Measurements from ENCODE around the gene FXYD2.
"Not testable (repeated sequence)": the region's sequence is repeated elsewhere in the genome, so short reads cannot be mapped to it uniquely, and the experiment has no call there.

The FXYD2 gene

GRCh38 chr11:117819096-117820040 lies 5.2 kb downstream of the FXYD2 start:
- no peak for DNase-seq

DNA sequence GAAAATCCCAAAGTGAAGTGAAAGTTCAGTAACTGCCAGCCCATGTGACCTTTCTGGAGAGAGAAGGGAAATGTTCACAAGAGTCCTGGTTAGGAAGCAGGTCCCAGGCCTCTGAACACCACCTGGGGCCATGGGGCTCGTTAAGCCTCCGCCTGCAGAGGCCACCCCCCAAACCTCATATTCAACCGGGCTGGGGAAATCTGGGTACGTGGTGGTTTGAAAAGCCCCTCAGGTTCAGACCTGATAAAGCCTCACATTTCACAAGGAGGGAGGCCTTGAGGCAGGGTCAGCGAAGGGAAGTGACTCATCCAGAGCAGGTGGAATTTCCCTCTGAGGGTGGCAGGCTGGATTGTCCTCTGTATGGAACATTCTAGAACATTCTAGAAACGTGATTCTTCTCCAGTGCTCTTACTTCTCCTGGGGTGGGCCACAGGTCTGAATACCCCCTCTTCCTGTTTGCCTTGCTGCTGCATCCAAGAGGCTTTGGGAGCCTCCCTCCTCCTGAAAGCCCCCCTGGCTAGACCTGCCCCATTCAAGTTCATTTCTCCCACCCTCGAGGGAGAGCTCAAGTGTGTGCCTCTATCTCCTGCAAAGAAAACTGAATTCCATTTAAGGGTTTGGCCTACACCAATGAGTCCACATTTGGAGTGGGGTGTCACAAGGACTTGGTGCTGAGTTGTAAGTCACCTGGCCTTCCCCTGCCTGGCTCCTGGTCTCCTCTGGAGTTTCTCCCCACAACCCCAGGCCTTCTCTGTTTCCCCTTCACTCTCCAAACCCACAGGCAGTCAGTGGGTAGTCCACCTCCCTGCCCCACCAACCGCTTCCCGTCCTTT lies 6.3 kb downstream of the FXYD2 start:
- DNase-seq, result peak in 3 of 5 donors; percentile 25 to 47 (median 37)

- DNase-seq, result peak; percentile 61 to 81 (median 73)
Observed at GRCh38 chr11:117817368-117818040, 7.0 kb downstream of the FXYD2 start.

DNA sequence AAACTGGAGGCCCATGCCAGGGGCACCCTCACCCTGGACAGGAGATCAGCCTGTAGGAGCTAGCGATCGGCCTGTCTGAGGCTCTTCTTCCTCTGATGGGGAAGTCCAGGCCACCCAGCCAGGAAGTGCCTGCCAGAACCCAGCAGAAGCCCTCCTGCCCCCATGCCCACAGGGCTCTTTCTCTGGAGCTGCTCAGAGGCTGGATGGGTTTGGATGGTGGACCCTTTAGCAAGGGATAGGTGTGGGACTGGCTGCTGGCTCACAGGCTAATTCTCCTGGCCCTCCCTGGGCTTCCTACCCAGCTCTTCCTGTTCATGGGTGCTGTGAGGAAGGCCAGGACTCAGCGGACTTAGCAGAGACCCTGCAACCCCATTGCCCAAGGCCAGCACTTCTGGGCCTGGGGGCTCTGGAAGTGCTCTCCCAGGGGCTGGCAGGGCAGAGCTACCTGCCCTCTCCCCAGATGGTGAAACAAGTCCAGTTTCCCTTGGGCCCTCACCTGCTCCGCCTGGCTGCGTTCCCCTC lies 7.6 kb downstream of the FXYD2 start:
- no peak for DNase-seq

DNA sequence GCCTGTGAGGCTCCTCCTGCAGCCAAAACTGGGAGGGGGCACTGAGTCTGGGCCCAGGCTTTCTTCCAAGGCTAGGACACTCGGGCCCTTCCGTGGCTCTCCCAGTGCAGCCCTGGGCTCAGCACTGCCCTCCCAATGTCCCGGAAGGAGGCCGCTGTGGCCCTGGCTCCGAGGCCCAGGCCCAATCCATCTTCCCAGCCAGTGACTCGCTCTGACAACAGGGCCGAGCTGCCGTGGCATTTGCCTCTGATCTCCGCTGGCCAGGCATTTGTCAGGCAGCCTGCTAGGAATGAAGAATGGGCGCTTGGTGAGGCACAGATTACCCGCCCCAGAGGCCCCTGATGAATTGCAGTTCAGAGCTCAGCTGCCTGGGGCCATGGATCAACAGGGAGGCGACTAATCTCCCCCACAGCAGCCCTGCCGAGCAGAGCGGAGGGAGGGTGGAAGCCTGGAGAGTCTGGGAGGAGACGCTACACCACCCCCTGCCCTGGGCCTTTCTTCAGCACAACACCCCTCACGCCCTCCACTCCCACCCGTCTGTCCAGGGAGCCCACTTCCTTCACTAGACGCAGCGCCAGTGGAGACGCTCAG lies 8.3 kb downstream of the FXYD2 start:
- no peak for DNase-seq

DNA sequence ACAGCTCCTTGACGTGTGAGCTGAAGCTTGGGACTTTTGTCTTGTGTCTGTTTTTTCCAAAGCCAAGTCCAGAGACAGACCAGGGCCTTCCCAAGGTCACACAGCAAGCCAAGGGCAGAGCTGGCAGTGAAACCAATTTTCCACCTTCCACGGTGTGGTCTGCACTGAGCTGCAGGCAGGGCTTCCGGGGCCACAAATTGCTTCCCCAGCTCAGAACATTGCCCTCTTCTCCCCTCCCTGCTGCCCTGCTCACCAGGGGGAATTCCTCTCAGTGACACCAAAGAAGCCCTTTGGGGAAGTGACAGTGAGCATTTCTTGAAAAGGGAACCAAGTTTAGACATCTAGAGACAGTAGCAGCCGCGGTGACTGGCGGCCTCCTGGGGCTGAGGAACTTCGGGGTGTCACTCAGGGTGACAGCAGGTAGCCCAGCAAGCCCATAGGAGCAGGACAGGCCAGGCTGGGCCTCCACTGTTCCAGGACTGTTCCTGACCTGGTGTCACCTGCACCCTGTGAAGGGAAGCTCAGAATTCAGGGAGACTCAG lies 9.2 kb downstream of the FXYD2 start:
- DNase-seq, result peak; percentile 44 to 83 (median 67)

DNA sequence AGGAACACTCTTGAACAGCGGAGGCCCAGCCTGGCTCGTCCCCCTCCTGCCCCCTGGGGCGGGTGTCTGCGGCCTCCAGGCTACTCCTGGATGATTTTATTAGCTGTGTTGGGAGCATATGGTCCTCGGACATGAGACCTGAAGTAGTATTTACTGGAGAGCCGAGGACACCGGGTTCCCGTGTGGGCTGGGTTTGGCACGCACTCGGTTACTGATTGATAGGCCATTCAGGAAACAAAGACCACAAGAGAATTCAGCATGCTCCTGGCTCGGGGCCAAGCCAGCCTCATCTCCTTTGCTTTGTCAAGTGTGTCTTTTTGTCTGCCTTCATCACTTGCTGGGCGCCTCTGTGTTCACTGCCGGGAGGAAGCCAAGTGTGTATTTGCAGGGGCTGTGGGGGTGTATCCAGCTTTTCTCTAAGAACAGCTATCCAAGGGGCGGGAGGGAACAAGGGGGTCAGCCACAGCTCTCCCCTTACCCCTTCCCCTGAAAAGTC lies 9.7 kb downstream of the FXYD2 start:
- peak; percentile 54 to 82 (median 72) for DNase-seq

- DNase-seq, result no peak
Observed at GRCh38 chr11:117814204-117814765, 10.3 kb downstream of the FXYD2 start.

DNA sequence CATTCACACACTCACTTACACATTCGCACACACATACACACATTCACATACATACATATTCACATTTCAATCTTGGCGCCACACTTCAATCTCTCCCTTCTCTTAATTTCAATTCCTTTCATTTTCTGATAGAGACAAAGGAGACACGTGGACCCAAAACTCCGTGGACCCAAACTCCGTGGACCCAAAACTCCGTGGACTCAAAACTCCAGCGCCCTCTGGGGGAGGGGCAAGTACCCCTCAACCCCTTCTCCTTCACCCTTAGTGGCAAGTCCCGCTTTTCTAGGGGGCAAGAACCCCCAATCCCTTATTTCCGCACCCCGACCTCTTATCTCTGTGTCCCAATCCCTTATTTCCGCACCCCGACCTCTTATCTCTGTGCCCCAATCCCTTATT lies 14.5 kb downstream of the FXYD2 start:
- not testable (repeated sequence) for DNase-seq

DNA sequence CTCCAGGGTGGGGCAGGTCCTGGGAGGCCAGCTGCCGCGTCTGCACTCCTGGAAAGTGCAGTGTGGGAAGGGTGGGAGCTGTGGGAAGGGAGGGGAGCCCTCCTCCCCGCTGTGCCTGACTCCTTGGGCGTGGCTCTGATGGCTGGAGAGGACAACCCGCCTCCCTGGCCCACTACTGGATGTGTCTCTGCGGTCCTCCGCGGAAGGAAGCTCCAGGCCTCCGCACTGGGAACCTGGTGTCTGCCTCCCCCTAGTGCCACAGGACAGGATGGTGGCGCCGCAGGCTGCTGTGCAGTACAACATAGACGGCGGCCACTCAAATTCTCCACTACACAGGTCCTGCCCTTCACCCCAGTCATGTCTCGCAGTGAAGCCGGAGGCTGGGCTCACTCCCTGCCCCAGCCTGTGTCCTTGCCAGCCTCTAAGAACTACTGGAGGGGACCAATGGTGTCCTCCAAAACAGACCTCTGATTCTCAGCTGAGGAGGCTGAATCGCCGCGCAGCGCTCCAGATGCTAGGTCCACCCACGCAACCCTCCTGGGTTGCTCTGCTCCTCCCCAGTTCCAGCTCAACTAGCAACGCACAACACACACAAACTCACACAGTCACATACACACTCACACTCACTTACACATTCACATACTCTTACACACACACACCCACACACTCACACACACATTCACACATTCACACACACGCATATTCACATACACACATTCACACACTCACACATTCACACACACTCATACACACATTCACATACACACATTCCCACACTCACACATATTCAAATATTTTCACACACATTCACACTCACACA lies 15.1 kb downstream of the FXYD2 start:
- peak in 2 of 5 donors; percentile 26 to 45 for DNase-seq

- DNase-seq, result no peak
Observed at GRCh38 chr11:117808784-117809183, 15.8 kb downstream of the FXYD2 start.

DNA sequence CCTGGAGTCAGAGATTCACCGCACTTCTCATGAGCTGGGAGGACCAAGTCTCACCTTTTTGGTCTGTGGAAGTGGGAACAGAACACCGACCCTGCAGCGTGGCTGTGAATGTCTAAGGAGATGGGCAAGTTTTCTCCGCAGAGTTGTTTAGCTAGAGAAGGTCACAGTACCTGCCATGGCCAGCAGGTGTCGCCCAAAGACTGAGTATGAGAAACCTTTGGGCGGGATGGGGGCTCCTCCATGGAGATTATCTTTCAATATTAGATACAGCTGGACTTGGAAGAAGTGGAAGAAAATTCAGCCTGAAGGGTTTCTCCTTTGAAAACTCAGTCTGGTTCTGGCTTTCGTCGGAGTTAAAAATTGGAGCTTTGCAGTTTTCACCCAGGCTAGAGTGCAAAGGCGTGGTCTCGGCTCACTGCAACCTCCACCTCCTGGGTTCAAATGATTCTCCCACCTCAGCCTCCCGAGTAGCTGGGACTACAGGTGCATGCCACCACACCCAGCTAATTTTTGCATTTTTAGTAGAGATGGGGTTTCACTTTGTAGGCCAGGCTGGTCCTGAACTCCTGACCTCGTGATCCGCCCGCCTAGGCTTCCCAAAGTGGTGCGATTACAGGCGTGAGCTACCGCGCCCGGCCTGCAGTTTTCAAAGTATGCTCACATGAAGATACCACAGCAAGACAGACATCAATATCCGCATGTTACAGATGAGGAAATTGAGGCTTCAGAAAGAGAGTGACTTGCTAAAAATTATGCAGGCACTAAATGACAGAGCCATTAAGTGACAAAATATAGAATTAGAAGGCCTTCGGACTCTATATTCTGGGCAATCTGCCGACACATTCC lies 16.8 kb downstream of the FXYD2 start:
- peak; percentile 50 to 78 (median 56) for DNase-seq

DNA sequence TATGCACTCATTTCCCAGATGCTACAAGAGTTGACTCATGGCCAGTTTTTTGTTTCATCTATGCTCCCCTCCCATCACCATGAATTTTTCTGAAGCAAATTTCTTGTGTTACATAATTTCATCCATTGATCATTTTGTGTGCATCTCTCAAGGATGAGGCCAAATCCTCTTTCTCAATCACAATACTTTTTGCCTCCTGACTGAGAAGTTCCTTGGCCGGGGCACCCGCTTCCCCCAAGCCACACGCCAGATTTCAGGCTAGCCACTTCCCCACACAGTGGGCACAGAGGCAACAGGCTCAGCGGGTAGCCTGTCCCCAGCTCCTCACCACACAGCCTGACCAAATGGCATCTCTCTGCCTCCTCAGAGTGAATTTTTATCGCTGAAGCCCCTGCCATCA lies 17.7 kb downstream of the FXYD2 start:
- no peak for DNase-seq

DNA sequence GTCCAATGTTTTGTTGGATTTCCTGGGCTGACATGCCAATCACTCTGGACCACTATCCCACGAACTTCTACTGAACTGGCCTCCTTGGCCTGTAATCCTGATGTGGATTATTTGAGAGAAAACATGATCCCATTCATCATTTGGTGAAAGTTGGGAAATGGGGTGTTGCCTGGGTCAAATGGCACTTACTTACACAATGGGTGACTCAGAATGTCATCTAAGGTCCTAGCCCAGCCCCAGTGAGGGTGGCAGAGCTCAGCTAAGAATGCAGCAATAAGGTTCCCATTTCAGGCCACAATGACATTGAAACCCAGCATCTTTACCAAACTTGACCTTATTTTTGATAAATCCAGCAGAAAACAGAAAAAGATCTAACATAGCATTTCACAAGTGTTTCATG lies 19.5 kb downstream of the FXYD2 start:
- DNase-seq, result no peak

DNA sequence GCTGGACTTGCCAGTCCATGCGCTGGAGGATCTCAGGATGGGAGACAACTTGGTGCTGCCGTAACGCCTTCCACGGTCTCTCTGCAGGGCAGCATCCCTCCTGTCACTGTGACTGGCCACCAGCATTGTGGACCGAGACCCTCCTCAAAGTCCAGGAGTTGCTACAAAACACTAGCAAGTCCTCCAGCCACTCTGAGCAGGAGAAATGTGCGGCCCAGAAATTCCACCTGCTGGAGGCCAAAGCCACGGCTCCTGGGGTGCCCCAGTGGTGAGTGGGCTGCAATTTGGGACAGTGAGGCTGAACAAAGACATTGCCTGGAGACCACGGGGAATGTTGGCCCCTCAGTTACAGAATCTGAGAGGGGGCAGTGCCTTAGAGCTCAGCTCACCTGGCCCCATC lies 20.6 kb downstream of the FXYD2 start:
- no peak for DNase-seq

GRCh38 chr11:117799634-117800033 lies 24.9 kb downstream of the FXYD2 start:
- no peak for DNase-seq

- DNase-seq, result peak in 2 of 5 donors; percentile 19 to 35
Observed at GRCh38 chr11:117796872-117797529, 27.5 kb downstream of the FXYD2 start, which contains the start of gene DSCAML1. DSCAML1 (minus strand) TSS chr11:117797216; CDS start chr11:117797079, 137 bp downstream.

DNA sequence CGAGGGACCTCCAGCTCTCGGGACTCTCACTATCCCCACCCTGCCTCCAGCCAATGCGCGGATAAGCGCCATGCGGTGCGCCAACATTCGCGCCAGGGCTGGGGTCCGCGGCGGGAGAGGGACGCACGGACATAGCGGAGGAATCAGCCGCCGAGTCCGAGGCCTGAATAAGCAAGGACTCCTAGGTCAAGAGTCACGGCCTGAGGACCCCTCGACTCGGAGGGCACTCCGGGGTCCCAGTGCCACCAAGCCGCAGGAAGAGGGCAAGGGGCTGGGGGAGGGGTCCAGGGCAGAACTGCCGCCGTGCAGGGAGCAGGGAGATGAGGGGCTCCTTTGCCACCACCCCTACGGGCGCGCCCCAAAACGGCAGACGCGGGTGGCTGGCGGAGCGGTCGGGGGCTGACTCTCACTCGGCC lies 28.1 kb downstream of the FXYD2 start:
- no peak for DNase-seq

Data from T-helper 1 cell (primary cell).